Panc1 (cell line): Measurements from ENCODE around the gene UNKL. TPM values are rescaled to one million over a fixed set of nuclear protein-coding genes. Genes with fewer than 3 reads are reported as not detected.

Source experiments
- ATAC-seq: fragments of 200-7000 bp; cut with Tn5 transposase; 2 replicates; pipeline ENCODE4 v1.9.1; 2020; ENCODE audit warnings: mild to moderate bottlenecking, moderate library complexity
- BruUV-seq: library from RNA; stranded (reverse); fragments of 400-500 nt; replicated peaks from 2 replicates; lab custom pipeline; 2021; lab: Mats Ljungman, UMichigan
- CTCF ChIA-PET: fragments of 300-600 bp; sonication (Branson Sonifier 250); formaldehyde crosslinking; loops from one replicate; lab custom pipeline; 2022; ENCODE audit warnings: antibody characterized with exemption; lab: Charles Lee
- POLR2A ChIA-PET: fragments of 300-600 bp; sonication (Branson Sonifier 250); formaldehyde crosslinking; loops from one replicate; lab custom pipeline; 2022; ENCODE audit warnings: antibody characterized with exemption; lab: Charles Lee
- DNase-seq: peaks from one replicate; pipeline ENCODE4 v3.0.0-alpha.2; 2010; ENCODE audit warnings: low read depth, low spot score
- H3K27ac ChIP-seq: 2 replicates; pipeline ENCODE4 v1.5.1; 2011; ENCODE audit warnings: mild to moderate bottlenecking, low read length, inconsistent platforms
- H3K27me3 ChIP-seq: fragments of 200-500 bp; sonication (Bioruptor generic); 2 replicates; pipeline ENCODE4 v1.6.0; 2014; ENCODE audit warnings: low read length, inconsistent platforms; ENCODE audit not compliant: control insufficient read depth, insufficient read depth
- H3K36me3 ChIP-seq: fragments of 200-500 bp; sonication (Bioruptor generic); 2 replicates; pipeline ENCODE4 v1.5.1; 2014; ENCODE audit warnings: inconsistent platforms, mild to moderate bottlenecking, low read length, moderate library complexity; ENCODE audit not compliant: control insufficient read depth, insufficient read depth
- H3K4me1 ChIP-seq: 2 replicates; pipeline ENCODE4 v1.5.1; 2011; ENCODE audit warnings: inconsistent platforms, mild to moderate bottlenecking, low read length, moderate library complexity; ENCODE audit not compliant: control insufficient read depth, insufficient read depth
- H3K4me3 ChIP-seq, 2 experiments: 2 replicates each; pipeline ENCODE4 v1.5.1; 2011 to 2012; ENCODE audit warnings: low read depth in 2 of 2, low read length in 2 of 2, mild to moderate bottlenecking in 2 of 2, inconsistent platforms in 1 of 2, moderate library complexity in 1 of 2
- H3K9me3 ChIP-seq: fragments of 200-500 bp; sonication (Bioruptor generic); 2 replicates; pipeline ENCODE4 v1.5.1; 2014; ENCODE audit warnings: low read depth, mild to moderate bottlenecking, inconsistent platforms, low read length, moderate library complexity; ENCODE audit not compliant: control insufficient read depth, insufficient read depth
- CTCF ChIP-seq: fragments of 450-650 bp; IDR thresholded peaks from 2 replicates; pipeline ENCODE4 v1.5.1; 2017; ENCODE audit warnings: mild to moderate bottlenecking
- POLR2AphosphoS5 ChIP-seq: IDR thresholded peaks from 2 replicates; pipeline ENCODE4 v1.6.1; 2012; ENCODE audit warnings: mild to moderate bottlenecking, low read depth, low read length, moderate library complexity
- SIN3A ChIP-seq: IDR thresholded peaks from 2 replicates; pipeline ENCODE4 v1.6.1; 2012; ENCODE audit warnings: low read depth, mild to moderate bottlenecking, low read length, moderate library complexity, borderline replicate concordance; ENCODE audit not compliant: insufficient read depth
- TCF7L2 ChIP-seq: IDR thresholded peaks from 2 replicates; pipeline ENCODE4 v1.6.1; 2011; ENCODE audit warnings: mild to moderate bottlenecking, low read depth, low read length, inconsistent platforms
- in situ Hi-C: cut with HindIII; loops from 2 replicates; pipeline ENCODE4 v1.10.0; 2016; ENCODE audit warnings: low sequenced_read_pairs, low pct_unique_long_range_greater_than_20kb
- intact Hi-C: fragments of 100-400 bp; cut with micrococcal nuclease; formaldehyde crosslinking; loops from one replicate; pipeline ENCODE4 v1.10.0; 2022; ENCODE audit not compliant: unreplicated experiment
- total RNA-seq: library from RNA; stranded (reverse); gene quantifications from one replicate; pipeline ENCODE4 v1.2.1, GENCODE V29; 2021; ENCODE audit not compliant: unreplicated experiment
- TF ChIP-seq, protein P1 (sequence below), 2 experiments: IDR thresholded peaks; 2 replicates each; pipeline ENCODE4 v1.6.1; 2011 to 2012; ENCODE audit warnings: low read depth in 2 of 2, control low read depth in 1 of 2, low read length in 1 of 2, mild to moderate bottlenecking in 1 of 2, moderate library complexity in 1 of 2; ENCODE audit not compliant: insufficient read depth in 1 of 2

The UNKL gene
- total RNA-seq, 1 experiment from 2014 or later = 26.6 TPM

- no peak for DNase-seq
- Histone ChIP-seq H3K4me1 (no peaks in the 10 kb centered on the region), H3K27ac (no peak overlapping the region), H3K36me3 (no peaks in the 10 kb centered on the region), H3K27me3 (no peaks in the 10 kb centered on the region), H3K9me3 (no peaks in the 10 kb centered on the region), H3K4me3 (no peak overlapping the region)
- ChIA-PET POLR2A (no interaction called here), CTCF (interaction anchor here (1.0 kb wide), 1 partner anchor 25 kb away, joined by 3 read pairs; no protein-coding TSS in a partner anchor)
- TF ChIP-seq, protein P1, sequence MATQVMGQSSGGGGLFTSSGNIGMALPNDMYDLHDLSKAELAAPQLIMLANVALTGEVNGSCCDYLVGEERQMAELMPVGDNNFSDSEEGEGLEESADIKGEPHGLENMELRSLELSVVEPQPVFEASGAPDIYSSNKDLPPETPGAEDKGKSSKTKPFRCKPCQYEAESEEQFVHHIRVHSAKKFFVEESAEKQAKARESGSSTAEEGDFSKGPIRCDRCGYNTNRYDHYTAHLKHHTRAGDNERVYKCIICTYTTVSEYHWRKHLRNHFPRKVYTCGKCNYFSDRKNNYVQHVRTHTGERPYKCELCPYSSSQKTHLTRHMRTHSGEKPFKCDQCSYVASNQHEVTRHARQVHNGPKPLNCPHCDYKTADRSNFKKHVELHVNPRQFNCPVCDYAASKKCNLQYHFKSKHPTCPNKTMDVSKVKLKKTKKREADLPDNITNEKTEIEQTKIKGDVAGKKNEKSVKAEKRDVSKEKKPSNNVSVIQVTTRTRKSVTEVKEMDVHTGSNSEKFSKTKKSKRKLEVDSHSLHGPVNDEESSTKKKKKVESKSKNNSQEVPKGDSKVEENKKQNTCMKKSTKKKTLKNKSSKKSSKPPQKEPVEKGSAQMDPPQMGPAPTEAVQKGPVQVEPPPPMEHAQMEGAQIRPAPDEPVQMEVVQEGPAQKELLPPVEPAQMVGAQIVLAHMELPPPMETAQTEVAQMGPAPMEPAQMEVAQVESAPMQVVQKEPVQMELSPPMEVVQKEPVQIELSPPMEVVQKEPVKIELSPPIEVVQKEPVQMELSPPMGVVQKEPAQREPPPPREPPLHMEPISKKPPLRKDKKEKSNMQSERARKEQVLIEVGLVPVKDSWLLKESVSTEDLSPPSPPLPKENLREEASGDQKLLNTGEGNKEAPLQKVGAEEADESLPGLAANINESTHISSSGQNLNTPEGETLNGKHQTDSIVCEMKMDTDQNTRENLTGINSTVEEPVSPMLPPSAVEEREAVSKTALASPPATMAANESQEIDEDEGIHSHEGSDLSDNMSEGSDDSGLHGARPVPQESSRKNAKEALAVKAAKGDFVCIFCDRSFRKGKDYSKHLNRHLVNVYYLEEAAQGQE (IDR thresholded peaks at IDR 0.05; ENCODE audit: insufficient read depth in 1 of 2, low read depth in 2 of 2, low read length in 1 of 2) = no peak
- no peak for TF ChIP-seq SIN3A
- TF ChIP-seq TCF7L2 = no peak
- TF ChIP-seq CTCF = no peak
- TF ChIP-seq POLR2AphosphoS5 = no peak
- in situ Hi-C loops = no loop called here
- BruUV-seq = no TSS peak
- intact Hi-C loops = no loop called here
- ATAC-seq = no peak
These were observed 24.7 kb downstream of the UNKL start for GRCh38 chr16:1389762-1390161.

DNA sequence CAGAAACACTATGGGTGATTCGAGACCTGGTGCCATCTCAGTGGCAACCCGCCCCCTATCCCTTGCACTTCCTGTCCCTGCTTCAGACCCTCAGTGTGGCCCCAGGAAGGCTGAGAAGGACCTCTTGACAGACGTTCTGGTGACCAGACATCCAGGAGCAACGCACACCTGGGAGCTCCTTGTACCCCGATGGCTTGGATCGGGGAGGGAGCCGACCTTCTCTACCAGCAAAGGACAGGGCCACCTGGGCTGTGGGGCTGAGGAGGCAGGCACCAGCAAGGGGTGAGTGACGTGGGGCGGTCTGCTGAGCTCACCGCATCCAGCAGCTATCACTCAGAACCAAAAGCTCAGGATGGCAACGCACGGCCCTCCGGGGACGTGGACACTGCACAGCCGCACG lies 27.2 kb downstream of the UNKL start:
- BruUV-seq = no TSS peak
- no peaks in the 10 kb centered on the region for H3K4me1 ChIP-seq
- no peaks in the 10 kb centered on the region for H3K9me3 ChIP-seq
- no peak for ATAC-seq
- H3K36me3 ChIP-seq = no peaks in the 10 kb centered on the region
- ChIA-PET CTCF (no interaction called here), POLR2A (no interaction called here)
- in situ Hi-C loops (no loop called here), intact Hi-C loops (no loop called here)
- DNase-seq = no peak
- H3K27me3 ChIP-seq = no peaks in the 10 kb centered on the region
- no peak overlapping the region for H3K4me3 ChIP-seq
- H3K27ac ChIP-seq = no peak overlapping the region
- no peak for TF ChIP-seq CTCF
- TF ChIP-seq POLR2AphosphoS5 = no peak
- TF ChIP-seq, protein P1 (IDR thresholded peaks at IDR 0.05; ENCODE audit: insufficient read depth in 1 of 2, low read depth in 2 of 2, low read length in 1 of 2) = no peak
- no peak for TF ChIP-seq TCF7L2
- TF ChIP-seq SIN3A = no peak
